GM10248 (cell line): ENCODE results near the gene AFG1L.
"Not testable (repeated sequence)": the region's sequence is repeated elsewhere in the genome, so short reads cannot be mapped to it uniquely, and the experiment has no call there.

Experiments used
- CTCF ChIA-PET: fragments of 300-600 bp; sonication (Branson Sonifier 250); formaldehyde crosslinking; extraction: SDS; loops from one replicate; lab custom pipeline; 2021; ENCODE audit warnings: antibody characterized with exemption; lab: Yijun Ruan, JAX
- POLR2A ChIA-PET: fragments of 350-650 bp; sonication (Branson Sonifier 250); formaldehyde crosslinking; extraction: SDS; loops from one replicate; lab custom pipeline; 2020; ENCODE audit warnings: antibody characterized with exemption; lab: Yijun Ruan, JAX
- DNase-seq: peaks from one replicate; pipeline ENCODE4 v3.0.0; 2012; ENCODE audit errors: extremely low spot score
- TF ChIP-seq, protein P1 (sequence below): IDR thresholded peaks from 2 replicates; pipeline ENCODE4 v1.5.1; 2012; ENCODE audit warnings: mild to moderate bottlenecking, low read depth; ENCODE audit errors: extremely low read depth, missing control alignments, control extremely low read depth

Gene AFG1L

DNA sequence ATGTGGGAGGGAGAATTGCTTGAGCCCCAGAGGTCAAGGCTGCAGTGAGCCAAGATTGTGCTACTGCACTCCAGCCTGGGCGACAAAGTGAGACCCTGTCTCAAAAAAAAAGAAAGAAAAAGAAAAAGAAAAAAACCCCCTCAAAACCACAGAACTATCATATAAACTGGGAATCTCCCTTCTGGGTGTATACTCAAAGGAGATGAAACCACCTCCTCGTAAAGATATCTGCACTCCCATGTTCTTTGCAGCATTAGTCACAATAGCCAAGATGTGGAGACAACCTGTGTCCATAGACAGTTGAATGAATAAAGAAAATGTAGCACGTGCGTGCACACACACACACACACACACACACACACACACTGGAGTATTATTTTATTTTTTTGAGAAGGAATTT is 8.5 kb upstream of the AFG1L start:
- POLR2A ChIA-PET, result no interaction called here
- CTCF ChIA-PET, result interaction anchor here (2.1 kb wide), 1 partner anchor 8 kb away, joined by 7 read pairs; no protein-coding TSS in a partner anchor
- TF ChIP-seq, protein P1, sequence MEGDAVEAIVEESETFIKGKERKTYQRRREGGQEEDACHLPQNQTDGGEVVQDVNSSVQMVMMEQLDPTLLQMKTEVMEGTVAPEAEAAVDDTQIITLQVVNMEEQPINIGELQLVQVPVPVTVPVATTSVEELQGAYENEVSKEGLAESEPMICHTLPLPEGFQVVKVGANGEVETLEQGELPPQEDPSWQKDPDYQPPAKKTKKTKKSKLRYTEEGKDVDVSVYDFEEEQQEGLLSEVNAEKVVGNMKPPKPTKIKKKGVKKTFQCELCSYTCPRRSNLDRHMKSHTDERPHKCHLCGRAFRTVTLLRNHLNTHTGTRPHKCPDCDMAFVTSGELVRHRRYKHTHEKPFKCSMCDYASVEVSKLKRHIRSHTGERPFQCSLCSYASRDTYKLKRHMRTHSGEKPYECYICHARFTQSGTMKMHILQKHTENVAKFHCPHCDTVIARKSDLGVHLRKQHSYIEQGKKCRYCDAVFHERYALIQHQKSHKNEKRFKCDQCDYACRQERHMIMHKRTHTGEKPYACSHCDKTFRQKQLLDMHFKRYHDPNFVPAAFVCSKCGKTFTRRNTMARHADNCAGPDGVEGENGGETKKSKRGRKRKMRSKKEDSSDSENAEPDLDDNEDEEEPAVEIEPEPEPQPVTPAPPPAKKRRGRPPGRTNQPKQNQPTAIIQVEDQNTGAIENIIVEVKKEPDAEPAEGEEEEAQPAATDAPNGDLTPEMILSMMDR, result no peak
- no peak for DNase-seq

DNA sequence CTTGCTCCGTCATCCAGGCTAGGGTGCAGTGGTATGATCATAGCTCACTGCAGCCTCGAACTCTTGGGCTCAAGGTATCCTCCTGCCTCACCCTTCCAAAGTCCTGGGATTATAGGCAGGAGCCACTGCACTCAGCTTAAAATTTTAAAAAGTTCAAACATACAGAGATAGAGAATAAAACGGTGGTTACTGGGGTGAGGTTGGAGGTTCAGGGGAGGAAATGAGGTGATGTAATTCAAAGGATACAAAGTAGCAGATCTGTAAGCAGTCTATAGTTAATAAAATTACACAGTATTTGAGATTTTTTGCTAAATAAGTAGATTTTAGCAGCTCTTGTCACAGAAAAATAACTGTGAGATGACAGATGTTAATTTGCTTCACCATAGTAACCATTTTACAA is 7.5 kb upstream of the AFG1L start:
- POLR2A ChIA-PET, result no interaction called here
- TF ChIP-seq, protein P1, result no peak
- CTCF ChIA-PET, result interaction anchor here (0.9 to 2.1 kb wide), 2 partner anchors 9 to 16 kb away, joined by 3 to 7 read pairs; no protein-coding TSS in a partner anchor
- DNase-seq, result no peak

- CTCF ChIA-PET, result no interaction called here
- DNase-seq, result no peak
- TF ChIP-seq, protein P1, result no peak
- POLR2A ChIA-PET, result no interaction called here
Observed at GRCh38 chr6:108288742-108289141, 6.1 kb upstream of the AFG1L start.

DNA sequence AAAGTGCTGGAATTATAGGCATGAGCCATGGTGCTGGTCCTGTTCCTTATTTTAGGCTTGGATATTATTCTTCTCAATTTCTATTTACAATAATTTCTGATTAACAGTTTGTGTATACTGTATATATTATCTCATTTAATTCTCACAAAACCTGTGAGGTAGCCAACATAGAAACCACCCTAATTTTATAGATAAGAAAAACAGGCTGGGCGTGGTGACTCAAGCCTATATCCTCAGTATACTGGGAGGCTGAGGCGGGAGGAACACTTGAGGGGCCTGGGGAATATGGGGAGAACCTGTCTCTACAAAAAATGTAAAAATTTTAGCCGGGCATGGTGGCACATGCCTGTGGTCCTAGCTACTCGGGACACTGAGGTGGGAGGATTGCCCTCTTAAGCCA is 3.8 kb upstream of the AFG1L start:
- TF ChIP-seq, protein P1, result no peak
- POLR2A ChIA-PET, result no interaction called here
- no peak for DNase-seq
- CTCF ChIA-PET, result interaction anchor here (0.9 to 1.2 kb wide), 2 partner anchors 8 to 17 kb away, joined by 3 read pairs; no protein-coding TSS in a partner anchor

GRCh38 chr6:108292561-108292960 is 2.3 kb upstream of the AFG1L start:
- DNase-seq, POLR2A ChIA-PET: not testable (repeated sequence)
- CTCF ChIA-PET, result interaction anchor here (1.0 kb wide), 1 partner anchor 32 kb away, joined by 3 read pairs; the partner anchor contains the start of gene SNX3

- no peak for DNase-seq
- POLR2A ChIA-PET, result interaction anchor here (1.1 kb wide), 1 partner anchor 32 kb away, joined by 4 read pairs; no protein-coding TSS in a partner anchor
Observed at GRCh38 chr6:108293527-108294296, 1.1 kb upstream of the AFG1L start.

More at GRCh38 chr6:108293527-108294296, 1.1 kb upstream of the AFG1L start:
- TF ChIP-seq, protein P1, result no peak
- CTCF ChIA-PET, result interaction anchor here (1.8 kb wide), 1 partner anchor 33 kb away, joined by 9 read pairs; the partner anchor contains the start of gene SNX3
